Measurements from ENCODE around the gene TOMM40L. TPM values are rescaled to one million over a fixed set of nuclear protein-coding genes. Genes with fewer than 3 reads are reported as not detected.

TOMM40L gene
- polyA plus RNA-seq, 1 donor from 2014 or later, result 32.5 TPM

GRCh38 chr1:161233102-161233501 is 7.2 kb downstream of the TOMM40L start:
- Histone ChIP-seq H3K9ac (ENCODE audit: low read length) (no peak overlapping the region), H3K27ac (ENCODE audit: low read length) (no peak overlapping the region), H3K36me3 (ENCODE audit: insufficient read depth, low read length) (no peaks in the 10 kb centered on the region), H2AFZ (ENCODE audit: low read depth, low read length) (no peak overlapping the region), H3F3A (ENCODE audit: insufficient read depth, low read length, poor library complexity, severe bottlenecking) (no peaks in the 10 kb centered on the region), H3K4me3 (ENCODE audit: low read length) (no peak overlapping the region), H3K27me3 (ENCODE audit: insufficient read depth, low read depth, low read length) (no peaks in the 10 kb centered on the region), H3K4me2 (ENCODE audit: low read length) (no peak overlapping the region), H3K79me2 (replicated peaks; ENCODE audit: insufficient read depth, low read length) (no peaks in the 10 kb centered on the region), H4K20me1 (ENCODE audit: insufficient read depth) (no peaks in the 10 kb centered on the region), H3K9me3 (ENCODE audit: low read length) (no peaks in the 10 kb centered on the region), H3K9me2 (ENCODE audit: insufficient read depth, low read length) (no peaks in the 10 kb centered on the region)
- TF ChIP-seq EZH2 (IDR thresholded peaks at IDR 0.05; ENCODE audit: borderline replicate concordance, insufficient read depth, low read length, poor library complexity, severe bottlenecking) (no peak), POLR2AphosphoS5 (IDR thresholded peaks at IDR 0.05) (no peak), RAD21 (conservative IDR thresholded peaks at IDR 0.05) (no peak), EP300 (conservative IDR thresholded peaks at IDR 0.05; ENCODE audit: poor library complexity, severe bottlenecking) (no peak), TAF1 (IDR thresholded peaks at IDR 0.05; ENCODE audit: low read depth) (no peak), MXI1 (conservative IDR thresholded peaks at IDR 0.05; ENCODE audit: poor library complexity, severe bottlenecking) (no peak), REST (IDR thresholded peaks at IDR 0.05; ENCODE audit: borderline replicate concordance) (no peak), CTCF (IDR thresholded peaks at IDR 0.05; ENCODE audit: poor library complexity, severe bottlenecking) (no peak), SMC3 (conservative IDR thresholded peaks at IDR 0.05; ENCODE audit: poor library complexity) (no peak)

- H3K9me3 ChIP-seq (ENCODE audit: low read length), result no peaks in the 10 kb centered on the region
- no peak overlapping the region for H3K27ac ChIP-seq (ENCODE audit: low read length)
- TF ChIP-seq CTCF (IDR thresholded peaks at IDR 0.05; ENCODE audit: poor library complexity, severe bottlenecking), result no peak
- no peaks in the 10 kb centered on the region for H3K79me2 ChIP-seq (replicated peaks; ENCODE audit: insufficient read depth, low read length)
- H3K27me3 ChIP-seq (ENCODE audit: insufficient read depth, low read depth, low read length), result no peaks in the 10 kb centered on the region
- no peak overlapping the region for H3K4me3 ChIP-seq (ENCODE audit: low read length)
- H2AFZ ChIP-seq (ENCODE audit: low read depth, low read length), result no peak overlapping the region
- no peak overlapping the region for H3K9ac ChIP-seq (ENCODE audit: low read length)
- H3K36me3 ChIP-seq (ENCODE audit: insufficient read depth, low read length), result no peaks in the 10 kb centered on the region
- no peak overlapping the region for H3K4me2 ChIP-seq (ENCODE audit: low read length)
- no peaks in the 10 kb centered on the region for H4K20me1 ChIP-seq (ENCODE audit: insufficient read depth)
- H3F3A ChIP-seq (ENCODE audit: insufficient read depth, low read length, poor library complexity, severe bottlenecking), result no peaks in the 10 kb centered on the region
- H3K9me2 ChIP-seq (ENCODE audit: insufficient read depth, low read length), result no peaks in the 10 kb centered on the region
Measured at GRCh38 chr1:161235957-161236775, 10.3 kb downstream of the TOMM40L start.
